AG10803 (cell line): Measurements from ENCODE around the gene SPOCK3.

ENCODE experiments used
- DNase-seq: peaks from one replicate; pipeline ENCODE4 v3.0.0; 2010; ENCODE audit warnings: low read depth
- H3K4me3 ChIP-seq: 2 replicates; pipeline ENCODE4 v1.5.1; 2011; ENCODE audit warnings: mild to moderate bottlenecking, low read length, control low read depth
- CTCF ChIP-seq: conservative IDR thresholded peaks from 2 replicates; pipeline ENCODE4 v1.5.1; 2011; ENCODE audit warnings: mild to moderate bottlenecking, low read length, control low read depth, inconsistent platforms

The SPOCK3 gene

GRCh38 chr4:167003326-167003725, 231.0 kb downstream of the SPOCK3 start:
- no peak for TF ChIP-seq CTCF
- DNase-seq, result no peak
- no peak overlapping the region for H3K4me3 ChIP-seq

GRCh38 chr4:167000141-167000852, 234.0 kb downstream of the SPOCK3 start:
- no peak overlapping the region for H3K4me3 ChIP-seq
- DNase-seq, result no peak
- TF ChIP-seq CTCF, result no peak

GRCh38 chr4:166996216-166996615, 238.1 kb downstream of the SPOCK3 start:
- TF ChIP-seq CTCF, result no peak
- H3K4me3 ChIP-seq, result no peak overlapping the region
- DNase-seq, result no peak

GRCh38 chr4:166994686-166995085, 239.6 kb downstream of the SPOCK3 start:
- TF ChIP-seq CTCF, result no peak
- DNase-seq, result no peak
- H3K4me3 ChIP-seq, result no peak overlapping the region

- H3K4me3 ChIP-seq, result no peak overlapping the region
- no peak for TF ChIP-seq CTCF
- no peak for DNase-seq
These were observed 243.2 kb downstream of the SPOCK3 start for GRCh38 chr4:166991006-166991561.

- H3K4me3 ChIP-seq, result no peak overlapping the region
- DNase-seq, result no peak
- TF ChIP-seq CTCF, result no peak
These were observed 244.4 kb downstream of the SPOCK3 start for GRCh38 chr4:166989886-166990285.

- DNase-seq, result no peak
- H3K4me3 ChIP-seq, result no peak overlapping the region
- TF ChIP-seq CTCF, result no peak
These were observed 247.3 kb downstream of the SPOCK3 start for GRCh38 chr4:166987026-166987425.
